Breast epithelium (tissue), 3 donors: ENCODE data around the gene MATN1.

ENCODE experiments used
- CTCF ChIP-seq, 3 donors: fragments of 450-650 bp; IDR thresholded peaks; one replicate each; pipeline ENCODE4 v1.5.1; 2016 to 2017; ENCODE audit warnings: antibody characterized with exemption in 3 of 3, mild to moderate bottlenecking in 3 of 3, moderate library complexity in 3 of 3
- POLR2AphosphoS5 ChIP-seq, 3 donors: sonication (generic); formaldehyde crosslinking; IDR thresholded peaks; one replicate each; pipeline ENCODE4 v1.6.1; 2017; ENCODE audit warnings: antibody characterized with exemption in 3 of 3

- no peak for TF ChIP-seq CTCF (IDR thresholded peaks at IDR 0.05)
- no peak for TF ChIP-seq POLR2AphosphoS5 (IDR thresholded peaks at IDR 0.05)
Observed at GRCh38 chr1:30714025-30714424, 9.4 kb downstream of the MATN1 start.
